CD4-positive, alpha-beta T cell treated with Interleukin-1 beta for 1 hour (primary cell): ENCODE measurements around the gene ZNF521.

Source experiments
- DNase-seq, 2 donors: peaks; one replicate each; pipeline ENCODE4 v3.0.0-alpha.2; 2020 to 2022

Gene ZNF521

GRCh38 chr18:25335062-25335461 lies 16.9 kb downstream of the ZNF521 start:
- DNase-seq, result no peak

GRCh38 chr18:25334588-25334987 lies 17.4 kb downstream of the ZNF521 start:
- DNase-seq, result no peak

DNA sequence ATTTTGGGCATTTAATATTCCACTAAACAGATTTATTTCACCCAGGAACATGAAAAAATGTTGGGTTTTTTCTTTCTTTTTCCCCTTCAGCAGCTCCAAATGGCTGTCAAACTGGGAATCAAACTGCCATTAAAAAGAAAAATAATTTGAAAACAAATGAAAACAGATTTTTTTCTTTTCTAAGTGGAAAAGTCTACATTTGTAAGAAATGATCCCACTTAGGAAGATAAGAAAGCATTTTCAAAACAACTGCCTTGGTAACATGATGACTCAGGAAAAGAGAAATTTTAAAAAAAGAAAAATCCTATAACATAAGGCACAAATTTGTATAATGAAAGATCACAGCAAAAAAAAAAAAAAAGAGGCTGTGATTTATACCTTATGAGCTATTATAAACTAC lies 20.0 kb downstream of the ZNF521 start:
- DNase-seq, result no peak

- DNase-seq, result no peak
These were observed 22.2 kb downstream of the ZNF521 start for GRCh38 chr18:25329783-25330182.

- no peak for DNase-seq
These were observed 24.4 kb downstream of the ZNF521 start for GRCh38 chr18:25327584-25327983.

GRCh38 chr18:25326361-25326952 lies 25.5 kb downstream of the ZNF521 start:
- no peak for DNase-seq

GRCh38 chr18:25322806-25323205 lies 29.2 kb downstream of the ZNF521 start:
- no peak for DNase-seq

DNA sequence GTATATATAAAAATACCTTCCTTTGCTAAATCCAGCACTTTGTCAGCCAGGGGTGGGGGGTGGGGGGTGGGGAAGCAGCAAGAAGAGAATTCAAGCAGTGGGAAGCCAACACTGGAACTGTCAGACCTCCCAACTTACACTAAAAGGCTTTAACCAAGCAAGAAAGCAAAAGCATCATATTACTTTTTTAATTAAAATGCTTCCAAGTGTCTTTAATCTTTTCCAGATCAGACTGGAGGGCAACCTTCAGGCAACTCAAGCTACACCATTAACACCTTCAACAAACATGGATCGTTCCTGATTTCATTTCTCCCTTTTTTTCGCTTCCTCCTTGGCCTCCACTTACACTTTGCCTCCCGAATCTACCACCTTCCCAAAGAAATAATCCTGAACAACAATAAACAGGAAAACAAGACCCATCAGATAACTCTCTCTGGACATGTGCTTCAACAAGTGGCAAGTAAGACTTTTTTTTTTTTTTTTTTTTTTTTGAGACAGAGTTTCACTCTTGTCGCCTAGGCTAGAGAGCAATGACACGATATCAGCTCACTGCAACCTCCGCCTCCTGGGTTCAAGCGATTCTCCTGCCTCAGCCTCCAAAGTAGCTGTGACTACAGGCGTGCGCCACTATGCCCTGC lies 35.5 kb downstream of the ZNF521 start:
- DNase-seq, result no peak

- no peak for DNase-seq
These were observed 37.2 kb downstream of the ZNF521 start for GRCh38 chr18:25314838-25315190.

DNA sequence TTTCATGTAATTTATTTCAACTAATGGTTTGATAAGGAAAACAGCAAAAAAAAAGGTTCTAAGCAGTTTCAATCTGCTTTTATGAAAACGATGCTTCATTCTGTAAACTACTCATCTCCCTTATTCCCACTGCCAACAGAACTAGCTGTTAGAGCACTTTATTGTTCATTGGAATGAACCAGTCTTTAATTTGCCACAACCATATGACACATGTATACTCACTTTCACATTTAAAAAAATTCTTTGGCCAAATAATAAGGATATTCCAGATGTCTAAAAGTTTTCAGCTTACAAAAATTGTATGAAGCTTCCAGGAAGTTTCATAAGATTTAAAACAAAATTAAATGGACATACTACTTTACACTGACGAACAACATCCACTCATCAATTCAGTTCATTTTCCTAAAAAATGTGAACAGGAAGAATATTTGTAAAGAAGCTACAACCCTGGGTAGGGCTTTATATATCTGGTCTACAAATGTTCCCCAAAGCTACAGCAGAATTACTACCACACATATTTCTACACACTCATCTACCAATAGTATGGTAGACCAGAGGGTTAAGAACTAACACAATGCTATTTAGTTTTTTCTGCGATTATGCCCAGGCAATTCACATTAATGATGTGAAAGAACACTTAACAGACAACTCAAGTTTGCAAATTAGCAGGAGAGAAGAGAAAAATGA lies 37.7 kb downstream of the ZNF521 start:
- no peak for DNase-seq

- DNase-seq, result no peak
These were observed 38.7 kb downstream of the ZNF521 start for GRCh38 chr18:25313268-25313667.

GRCh38 chr18:25310045-25310444 lies 41.9 kb downstream of the ZNF521 start:
- no peak for DNase-seq

GRCh38 chr18:25308381-25308780 lies 43.6 kb downstream of the ZNF521 start:
- no peak for DNase-seq

- no peak for DNase-seq
These were observed 44.8 kb downstream of the ZNF521 start for GRCh38 chr18:25307192-25307591.

DNA sequence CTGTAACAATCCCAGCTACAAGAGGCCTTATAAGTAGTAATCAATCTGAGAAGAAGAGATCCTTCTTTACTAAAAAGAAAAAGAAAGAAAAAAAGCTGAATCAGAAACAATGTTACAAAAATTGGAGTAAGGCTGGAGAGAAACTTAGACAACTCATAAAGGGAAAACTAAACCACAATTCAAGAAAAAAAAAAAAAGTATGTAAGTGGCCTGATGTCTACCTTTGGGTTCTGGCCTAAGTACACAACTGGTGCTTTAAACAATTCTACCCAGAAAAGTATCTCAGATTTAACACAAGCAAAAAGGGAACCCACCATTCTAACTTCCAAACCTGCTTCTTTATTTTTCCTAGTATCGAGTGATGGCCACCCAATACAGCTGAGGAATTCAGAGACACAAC lies 45.3 kb downstream of the ZNF521 start:
- no peak for DNase-seq

DNA sequence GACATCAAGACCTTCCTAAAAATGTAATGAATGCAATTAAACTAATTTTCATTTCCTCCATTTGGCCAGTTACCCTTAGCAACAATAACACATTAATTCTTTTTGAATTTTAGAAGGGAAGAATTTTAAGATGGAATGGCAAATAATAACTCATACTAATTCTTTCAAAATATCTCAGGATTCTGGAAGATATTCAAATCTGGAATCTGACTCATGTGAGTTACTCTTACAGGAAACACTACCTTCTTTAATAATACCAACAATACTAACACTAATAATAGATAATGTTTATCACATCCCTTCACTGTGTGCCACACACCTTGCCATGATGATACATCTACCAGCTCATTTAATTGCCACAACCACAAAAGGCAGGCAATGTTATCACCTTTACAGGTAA lies 46.4 kb downstream of the ZNF521 start:
- DNase-seq, result no peak

- no peak for DNase-seq
These were observed 51.5 kb downstream of the ZNF521 start for GRCh38 chr18:25300492-25300891.

DNA sequence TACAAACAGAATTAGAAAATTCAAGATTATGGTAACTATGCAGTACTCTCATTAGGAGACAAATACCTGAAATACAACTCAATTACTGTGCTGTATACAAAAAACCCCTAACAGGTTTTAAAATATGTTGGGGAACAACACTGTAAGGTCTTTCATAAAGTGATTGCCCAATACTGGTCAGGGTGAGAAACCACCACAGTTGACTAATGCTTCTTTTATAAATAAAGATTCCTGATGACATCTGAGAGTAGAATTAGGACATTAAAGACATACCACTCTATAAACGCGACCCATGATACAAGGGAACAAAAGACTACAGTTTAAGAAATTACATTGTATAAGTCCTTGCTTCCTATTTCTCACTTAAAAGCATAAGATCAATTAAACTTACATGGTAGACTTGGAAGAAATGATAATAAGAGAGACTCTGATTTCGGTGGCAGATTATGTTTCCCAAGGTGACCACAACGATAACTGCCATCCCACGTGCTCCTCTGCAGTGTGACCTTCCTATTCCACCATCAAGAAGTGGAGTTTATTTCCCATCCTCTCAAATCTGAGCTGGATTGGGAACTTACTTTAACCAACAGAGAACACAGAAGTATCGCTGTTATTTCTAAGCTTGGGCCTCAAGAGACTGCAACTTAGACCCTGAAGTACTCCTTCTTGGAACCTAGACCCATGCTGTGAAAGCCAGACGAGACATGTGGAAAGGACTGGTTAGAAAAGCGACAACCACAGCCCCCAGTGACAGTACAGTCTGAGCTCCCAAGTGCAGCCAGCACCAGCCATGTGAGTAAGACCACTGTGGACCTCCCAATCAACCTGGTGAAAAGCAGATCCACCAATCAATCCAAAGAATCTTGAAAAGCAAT lies 52.3 kb downstream of the ZNF521 start:
- DNase-seq, result no peak

GRCh38 chr18:25298853-25299274 lies 53.1 kb downstream of the ZNF521 start:
- DNase-seq, result peak in 1 of 2 donors; percentile 2

- no peak for DNase-seq
These were observed 56.3 kb downstream of the ZNF521 start for GRCh38 chr18:25295624-25296138.

- no peak for DNase-seq
These were observed 60.8 kb downstream of the ZNF521 start for GRCh38 chr18:25291150-25291549.

GRCh38 chr18:25289001-25289631 lies 62.9 kb downstream of the ZNF521 start:
- DNase-seq, result no peak
